Large intestine (tissue), 3 donors: ENCODE results near the gene MNT. TPM values are rescaled to one million over a fixed set of nuclear protein-coding genes. Genes with fewer than 3 reads are reported as not detected.
A peak's percentile ranks its signal among the peaks of the same experiment; 100 is the strongest.

Source experiments
- DNase-seq, 2 donors: peaks; one replicate each; pipeline versions ENCODE4 v3.0.0 to v3.0.0-alpha.2; 2013
- H3K27ac ChIP-seq: one replicate; pipeline ENCODE4 v1.5.1; 2013; ENCODE audit warnings: low read length
- H3K27me3 ChIP-seq: 2 replicates; pipeline ENCODE4 v1.6.1; 2013; ENCODE audit warnings: low read length; ENCODE audit not compliant: control insufficient read depth, insufficient read depth
- H3K36me3 ChIP-seq: 2 replicates; pipeline ENCODE4 v1.6.1; 2013; ENCODE audit warnings: low read length; ENCODE audit not compliant: control insufficient read depth, insufficient read depth
- H3K4me1 ChIP-seq: one replicate; pipeline ENCODE4 v1.6.1; 2013; ENCODE audit warnings: low read length; ENCODE audit not compliant: control insufficient read depth, insufficient read depth
- H3K4me3 ChIP-seq: one replicate; pipeline ENCODE4 v1.5.1; 2013; ENCODE audit warnings: low read length
- H3K9me3 ChIP-seq: one replicate; pipeline ENCODE4 v1.6.1; 2013; ENCODE audit warnings: mild to moderate bottlenecking, low read depth, low read length, moderate library complexity; ENCODE audit not compliant: control insufficient read depth
- WGBS: methylation state at CpG from one replicate; pipeline ENCODE4 v1.1.5; 2013; ENCODE audit warnings: low lambda C conversion rate; ENCODE audit not compliant: insufficient coverage; 5-methylcytosine and 5-hydroxymethylcytosine counted together
- polyA plus RNA-seq: library from polyadenylated mRNA; unstranded; fragments of 120-200 nt; gene quantifications from one replicate; pipeline ENCODE4 v1.2.1, GENCODE V29; 2013

The MNT gene
- polyA plus RNA-seq, 1 donor, result 20.3 TPM

DNA sequence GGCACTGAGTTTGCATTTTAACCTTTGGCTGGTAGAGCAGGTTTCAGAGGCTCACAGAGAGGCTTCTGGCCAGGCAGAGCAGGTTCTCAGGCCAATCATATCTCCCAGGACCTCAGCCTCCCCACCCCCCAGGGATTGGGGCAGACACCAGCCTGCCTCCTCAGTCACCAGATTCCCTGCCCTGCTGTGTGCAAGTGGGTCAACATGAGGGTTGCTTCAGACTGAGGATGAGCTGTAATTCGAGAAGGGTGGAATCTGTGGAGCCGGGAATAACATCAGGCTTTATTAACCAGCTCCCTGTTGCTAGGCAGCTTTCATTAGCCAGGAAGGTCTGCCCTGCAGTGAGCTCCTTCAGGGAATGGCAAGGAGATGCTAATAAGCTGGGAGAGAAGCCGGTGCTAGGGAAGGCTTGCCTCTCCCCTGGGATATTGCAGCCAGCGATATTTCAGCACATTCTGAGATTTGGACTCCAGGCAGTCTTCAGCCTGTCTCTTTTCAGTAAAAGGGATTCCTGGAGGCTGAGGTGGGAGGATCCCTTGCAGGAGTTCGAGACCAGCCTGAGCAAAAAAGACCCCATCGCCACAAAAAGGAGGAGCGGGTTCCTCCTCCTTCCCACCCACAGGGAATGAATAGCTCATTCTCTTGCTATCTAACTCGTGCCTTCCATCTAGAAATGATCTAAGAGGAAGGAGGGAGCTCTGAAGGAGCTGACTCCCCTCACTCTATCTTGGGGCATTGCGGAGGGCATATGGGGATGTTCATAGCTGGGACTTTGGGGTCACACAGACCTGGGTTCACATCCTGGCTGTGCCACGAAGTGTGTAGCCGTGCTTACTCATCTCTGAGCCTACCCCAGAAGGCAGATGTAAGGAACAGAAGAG, 52.8 kb downstream of the MNT start:
- Histone ChIP-seq H3K27me3 (no peaks in the 10 kb centered on the region), H3K4me1 (peaks cover 22% of the 10 kb centered on the region), H3K9me3 (no peaks in the 10 kb centered on the region), H3K36me3 (peaks cover 14% of the 10 kb centered on the region), H3K4me3 (no peak overlapping the region), H3K27ac (peak overlapping the region; percentile 35)
- DNase-seq, result peak; percentile 69 to 80
- 60% methylated on average over 1 of the region's 11 CpGs for WGBS

GRCh38 chr17:2346475-2346874, 54.4 kb downstream of the MNT start:
- no peak overlapping the region for H3K27ac ChIP-seq

DNA sequence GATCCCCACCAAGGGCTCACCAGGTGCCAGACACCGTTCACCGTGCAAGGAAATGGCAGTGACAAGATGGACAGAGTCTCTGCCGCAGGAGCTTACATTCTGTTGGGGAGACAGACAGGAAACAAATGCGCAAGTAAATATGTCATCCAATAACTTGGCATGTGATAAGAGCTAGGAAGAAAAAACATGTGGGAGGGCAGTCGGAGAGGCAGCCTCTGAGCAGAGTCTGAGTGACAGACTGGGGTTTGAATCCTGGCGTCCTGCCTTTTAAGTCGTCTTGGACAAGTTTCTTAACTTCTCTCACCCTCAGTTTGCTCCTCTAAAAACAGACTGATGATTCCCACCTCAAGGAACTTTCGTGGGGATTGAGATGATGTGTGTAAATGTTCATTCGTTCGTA, 56.3 kb downstream of the MNT start:
- Histone ChIP-seq H3K4me1 (peaks cover 23% of the 10 kb centered on the region), H3K4me3 (no peak overlapping the region), H3K27me3 (no peaks in the 10 kb centered on the region), H3K9me3 (no peaks in the 10 kb centered on the region), H3K36me3 (peaks cover 13% of the 10 kb centered on the region), H3K27ac (no peak overlapping the region)
- DNase-seq, result no peak
- no CpG with 5 or more reads among the region's 10 CpGs for WGBS

More at GRCh38 chr17:2346475-2346874, 54.4 kb downstream of the MNT start:
- DNase-seq, result no peak
- WGBS, result no CpG with 5 or more reads among the region's 8 CpGs
- Histone ChIP-seq H3K4me1 (peaks cover 23% of the 10 kb centered on the region), H3K36me3 (peaks cover 16% of the 10 kb centered on the region), H3K27me3 (no peaks in the 10 kb centered on the region), H3K9me3 (no peaks in the 10 kb centered on the region), H3K4me3 (no peak overlapping the region)

GRCh38 chr17:2343421-2343820, 57.4 kb downstream of the MNT start:
- Histone ChIP-seq H3K9me3 (no peaks in the 10 kb centered on the region), H3K27ac (peak overlapping the region; percentile 4), H3K4me3 (no peak overlapping the region), H3K4me1 (peaks cover 20% of the 10 kb centered on the region), H3K36me3 (peaks cover 11% of the 10 kb centered on the region), H3K27me3 (no peaks in the 10 kb centered on the region)
- peak; percentile 62 to 74 for DNase-seq
- WGBS, result no CpG with 5 or more reads among the region's 5 CpGs

GRCh38 chr17:2338315-2338657, 62.6 kb downstream of the MNT start:
- peaks cover 22% of the 10 kb centered on the region for H3K36me3 ChIP-seq
- H3K27me3 ChIP-seq, result no peaks in the 10 kb centered on the region
- WGBS, result no CpG with 5 or more reads among the region's 5 CpGs
- no peaks in the 10 kb centered on the region for H3K9me3 ChIP-seq
- DNase-seq, result no peak
- H3K4me3 ChIP-seq, result peak overlapping the region; percentile 54
- H3K27ac ChIP-seq, result no peak overlapping the region
- H3K4me1 ChIP-seq, result peaks cover 15% of the 10 kb centered on the region

- DNase-seq, result peak; percentile 44 to 68
- Histone ChIP-seq H3K4me1 (peaks cover 11% of the 10 kb centered on the region), H3K9me3 (no peaks in the 10 kb centered on the region), H3K4me3 (peak overlapping the region; percentile 54), H3K27ac (no peak overlapping the region), H3K27me3 (no peaks in the 10 kb centered on the region), H3K36me3 (peaks cover 27% of the 10 kb centered on the region)
- no CpG with 5 or more reads among the region's 92 CpGs for WGBS
These were observed 63.1 kb downstream of the MNT start for GRCh38 chr17:2337544-2338314.

DNA sequence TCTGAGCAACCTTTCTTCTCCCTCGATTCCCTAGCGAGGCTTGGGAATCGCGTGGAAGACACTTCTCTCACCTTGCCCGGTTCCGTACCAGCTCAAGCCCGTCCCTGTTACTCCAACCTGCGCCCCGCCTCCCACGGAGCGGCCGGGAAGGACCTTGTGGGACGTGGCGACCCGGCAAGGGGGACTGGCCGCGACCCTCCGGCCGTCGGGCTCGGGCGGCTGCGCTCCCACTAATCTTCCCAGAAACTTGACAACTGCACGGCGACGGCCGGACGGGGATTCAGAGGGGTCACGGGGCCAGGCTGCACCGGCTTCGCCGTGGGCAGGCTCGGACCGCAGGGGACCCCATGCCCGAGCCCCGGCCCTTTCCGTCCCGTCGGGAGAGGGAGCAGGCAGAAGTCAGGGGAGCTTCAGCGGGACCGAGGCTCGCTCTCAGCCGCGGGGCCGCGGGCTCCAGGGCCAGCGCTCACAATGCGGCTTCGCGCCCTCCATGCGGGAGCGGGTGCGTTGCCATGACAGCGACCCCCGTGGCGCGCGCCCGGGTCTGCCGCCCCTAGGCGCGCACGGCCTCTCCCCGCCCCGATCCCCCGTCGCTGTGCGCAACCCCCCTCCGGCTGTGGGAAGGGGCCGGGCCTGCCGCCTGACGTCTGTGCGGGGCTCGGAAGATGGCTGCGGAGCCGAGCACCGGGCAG, 63.9 kb downstream of the MNT start, which contains the start of gene SGSM2:
TSS of gene SGSM2 (plus strand) at position 650 of the 692 bp plus-strand sequence. CDS start 188 bp downstream, outside the sequence.
- Histone ChIP-seq H3K27me3 (no peaks in the 10 kb centered on the region), H3K9me3 (no peaks in the 10 kb centered on the region), H3K4me1 (peaks cover 11% of the 10 kb centered on the region), H3K27ac (peak within 1 kb of the TSS; percentile 92), H3K4me3 (peak within 1 kb of the TSS; percentile 86), H3K36me3 (peaks cover 33% of the 10 kb centered on the region)
- no CpG with 5 or more reads among the region's 77 CpGs for WGBS
- peak; percentile 34 to 67 for DNase-seq

GRCh38 chr17:2336215-2336851, 64.5 kb downstream of the MNT start, which contains the start of gene TSR1:
Gene TSR1 (minus strand): TSS chr17:2336457. CDS start chr17:2336427, 30 bp downstream.
- H3K4me1 ChIP-seq, result peaks cover 11% of the 10 kb centered on the region
- H3K27me3 ChIP-seq, result no peaks in the 10 kb centered on the region
- peaks cover 37% of the 10 kb centered on the region for H3K36me3 ChIP-seq
- WGBS, result no CpG with 5 or more reads among the region's 48 CpGs
- H3K27ac ChIP-seq, result peak within 1 kb of the TSS; percentile 92
- peak; percentile 87 to 92 for DNase-seq
- peak within 1 kb of the TSS; percentile 86 for H3K4me3 ChIP-seq
- no peaks in the 10 kb centered on the region for H3K9me3 ChIP-seq

GRCh38 chr17:2335726-2336214, 65.1 kb downstream of the MNT start:
- H3K4me3 ChIP-seq, result peak overlapping the region; percentile 86
- H3K9me3 ChIP-seq, result no peaks in the 10 kb centered on the region
- no peak overlapping the region for H3K27ac ChIP-seq
- H3K27me3 ChIP-seq, result no peaks in the 10 kb centered on the region
- WGBS, result no CpG with 5 or more reads among the region's 17 CpGs
- no peak for DNase-seq
- peaks cover 43% of the 10 kb centered on the region for H3K36me3 ChIP-seq
- H3K4me1 ChIP-seq, result peaks cover 11% of the 10 kb centered on the region
